Right atrium auricular region (tissue), 2 donors: ENCODE measurements around the gene TMEM79. TPM values are rescaled to one million over a fixed set of nuclear protein-coding genes. Genes with fewer than 3 reads are reported as not detected.

Experiments used
- DNase-seq: peaks from one replicate; pipeline ENCODE4 v3.0.0-alpha.2; 2019; ENCODE audit warnings: low spot score
- H3K27ac ChIP-seq, 2 donors: fragments of 200-600 bp; sonication (generic); 1 replicate in 1 of 2; 2 replicates in 1 of 2; pipeline ENCODE4 v1.5.1; 2016 to 2019
- H3K27me3 ChIP-seq, 2 donors: fragments of 200-600 bp; sonication (generic); one replicate each; pipeline versions ENCODE4 v1.5.1 to v1.6.0; 2017 to 2019
- H3K36me3 ChIP-seq: fragments of 200-600 bp; sonication (generic); one replicate; pipeline ENCODE4 v1.5.1; 2016
- H3K4me1 ChIP-seq, 2 donors: fragments of 200-600 bp; sonication (generic); one replicate each; pipeline versions ENCODE4 v1.5.1 to v1.6.0; 2017 to 2019
- H3K4me3 ChIP-seq, 2 donors: fragments of 200-600 bp; sonication (generic); 1 replicate in 1 of 2; 2 replicates in 1 of 2; pipeline ENCODE4 v1.5.1; 2017 to 2019; ENCODE audit warnings: mild to moderate bottlenecking in 1 of 2, moderate library complexity in 1 of 2
- H3K9me3 ChIP-seq, 2 donors: fragments of 200-600 bp; sonication (generic); one replicate each; pipeline ENCODE4 v1.5.1; 2019
- total RNA-seq, 2 donors: library from RNA; depleted of rRNA; stranded (reverse); fragments of >200 nt; gene quantifications; one replicate each; pipeline ENCODE4 v1.1.0, GENCODE V29; 2016
- TF ChIP-seq, protein P1 (sequence below), 2 donors: fragments of 200-600 bp; sonication (generic); IDR thresholded peaks; one replicate each; pipeline ENCODE4 v1.5.1; 2019; ENCODE audit warnings: antibody characterized with exemption in 2 of 2

Gene TMEM79
- total RNA-seq, 2 donors from 2014 or later, result 0.96 to 1.0 TPM

DNA sequence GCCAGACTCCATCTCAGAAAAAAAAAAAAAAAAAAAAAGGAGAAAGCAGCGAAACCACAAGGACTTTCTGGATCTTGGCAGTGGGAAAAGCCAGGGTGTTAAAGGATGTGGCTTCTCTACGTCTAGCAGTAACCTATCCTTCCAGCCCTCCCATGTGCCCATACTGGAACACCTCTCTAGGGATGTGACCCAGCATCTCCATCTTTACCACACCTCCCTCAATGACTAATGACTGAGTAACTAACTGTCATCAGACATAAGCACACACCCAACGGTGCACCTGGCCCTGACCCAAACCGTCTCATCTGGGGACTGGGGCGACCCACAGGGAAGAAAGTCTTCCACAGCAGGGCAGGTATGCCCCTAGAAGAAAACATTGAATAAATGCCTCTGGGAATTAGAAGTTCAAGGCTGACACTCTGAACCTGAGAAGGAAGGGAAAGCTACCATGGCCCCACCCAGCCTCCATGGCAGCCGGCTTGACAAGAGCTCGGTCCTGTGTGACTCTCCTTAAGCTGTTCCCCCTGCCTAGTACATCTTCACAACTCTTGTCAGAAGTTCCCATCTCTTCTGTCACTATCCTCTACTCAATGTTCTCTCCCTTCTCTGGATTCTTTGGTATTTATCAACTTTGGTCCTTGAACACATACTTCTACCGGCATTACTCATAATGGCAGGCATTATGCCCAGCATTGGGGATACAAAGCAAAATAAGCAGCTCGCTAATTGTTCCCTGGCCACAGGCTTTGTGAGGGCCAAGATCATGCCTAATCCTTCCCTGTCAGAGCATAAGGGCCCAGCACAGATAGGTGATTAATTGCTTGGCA lies 21.5 kb upstream of the TMEM79 start:
- TF ChIP-seq, protein P1, sequence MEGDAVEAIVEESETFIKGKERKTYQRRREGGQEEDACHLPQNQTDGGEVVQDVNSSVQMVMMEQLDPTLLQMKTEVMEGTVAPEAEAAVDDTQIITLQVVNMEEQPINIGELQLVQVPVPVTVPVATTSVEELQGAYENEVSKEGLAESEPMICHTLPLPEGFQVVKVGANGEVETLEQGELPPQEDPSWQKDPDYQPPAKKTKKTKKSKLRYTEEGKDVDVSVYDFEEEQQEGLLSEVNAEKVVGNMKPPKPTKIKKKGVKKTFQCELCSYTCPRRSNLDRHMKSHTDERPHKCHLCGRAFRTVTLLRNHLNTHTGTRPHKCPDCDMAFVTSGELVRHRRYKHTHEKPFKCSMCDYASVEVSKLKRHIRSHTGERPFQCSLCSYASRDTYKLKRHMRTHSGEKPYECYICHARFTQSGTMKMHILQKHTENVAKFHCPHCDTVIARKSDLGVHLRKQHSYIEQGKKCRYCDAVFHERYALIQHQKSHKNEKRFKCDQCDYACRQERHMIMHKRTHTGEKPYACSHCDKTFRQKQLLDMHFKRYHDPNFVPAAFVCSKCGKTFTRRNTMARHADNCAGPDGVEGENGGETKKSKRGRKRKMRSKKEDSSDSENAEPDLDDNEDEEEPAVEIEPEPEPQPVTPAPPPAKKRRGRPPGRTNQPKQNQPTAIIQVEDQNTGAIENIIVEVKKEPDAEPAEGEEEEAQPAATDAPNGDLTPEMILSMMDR (IDR thresholded peaks at IDR 0.05), result no peak
- Histone ChIP-seq H3K27ac (no peak overlapping the region), H3K27me3 (no peaks in the 10 kb centered on the region), H3K9me3 (no peaks in the 10 kb centered on the region), H3K4me3 (no peak overlapping the region), H3K36me3 (peaks cover 92% of the 10 kb centered on the region), H3K4me1 (no peaks in the 10 kb centered on the region)
- no peak for DNase-seq

DNA sequence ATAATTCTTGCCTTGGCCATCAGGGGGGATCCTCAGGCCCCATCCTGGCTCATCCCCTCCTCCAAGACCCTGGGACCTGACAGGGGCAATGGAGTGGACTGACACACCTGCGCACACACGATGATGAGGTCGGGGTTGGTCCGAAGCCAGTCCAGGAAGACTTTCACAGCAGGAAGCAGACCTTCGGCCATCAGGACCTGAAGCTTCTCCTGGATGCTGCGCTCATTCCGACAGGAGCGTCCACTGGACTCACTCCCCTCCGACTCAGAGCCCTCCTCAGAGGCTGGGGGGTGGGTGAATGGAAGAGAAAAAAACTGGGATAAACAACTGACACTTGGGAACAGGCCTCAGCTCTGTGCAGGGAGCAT lies 20.9 kb upstream of the TMEM79 start:
- Histone ChIP-seq H3K4me3 (no peak overlapping the region), H3K27ac (no peak overlapping the region)

DNA sequence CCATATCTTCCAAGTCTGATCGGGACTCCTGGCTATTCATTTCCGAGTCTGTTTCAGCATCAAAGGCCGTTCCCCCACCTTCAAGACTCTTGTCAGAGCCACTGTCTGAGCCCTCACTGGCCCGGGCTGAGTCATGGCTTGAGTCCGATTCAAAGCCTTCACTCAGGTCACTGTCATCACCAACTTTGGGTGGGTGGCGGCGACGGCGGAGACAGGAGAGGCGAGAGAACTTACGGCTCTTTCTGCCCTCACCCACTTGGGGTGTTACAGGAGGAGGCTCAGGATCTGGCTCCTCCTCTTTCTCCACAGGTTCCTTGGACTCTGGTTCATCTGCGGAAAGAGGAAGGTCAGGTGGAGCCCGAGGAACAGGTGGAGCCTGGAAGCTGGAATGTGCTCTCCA lies 18.1 kb upstream of the TMEM79 start:
- Histone ChIP-seq H3K4me3 (no peak overlapping the region), H3K9me3 (no peaks in the 10 kb centered on the region), H3K27me3 (no peaks in the 10 kb centered on the region), H3K27ac (no peak overlapping the region), H3K4me1 (no peaks in the 10 kb centered on the region), H3K36me3 (peaks cover 80% of the 10 kb centered on the region)
- no peak for DNase-seq
- TF ChIP-seq, protein P1 (IDR thresholded peaks at IDR 0.05), result no peak

More for the DNA sequence above, 20.9 kb upstream of the TMEM79 start:
- TF ChIP-seq, protein P1 (IDR thresholded peaks at IDR 0.05), result no peak
- no peak for DNase-seq
- H3K4me1 ChIP-seq, result no peaks in the 10 kb centered on the region
- H3K36me3 ChIP-seq, result peaks cover 92% of the 10 kb centered on the region
- H3K9me3 ChIP-seq, result no peaks in the 10 kb centered on the region
- H3K27me3 ChIP-seq, result no peaks in the 10 kb centered on the region

DNA sequence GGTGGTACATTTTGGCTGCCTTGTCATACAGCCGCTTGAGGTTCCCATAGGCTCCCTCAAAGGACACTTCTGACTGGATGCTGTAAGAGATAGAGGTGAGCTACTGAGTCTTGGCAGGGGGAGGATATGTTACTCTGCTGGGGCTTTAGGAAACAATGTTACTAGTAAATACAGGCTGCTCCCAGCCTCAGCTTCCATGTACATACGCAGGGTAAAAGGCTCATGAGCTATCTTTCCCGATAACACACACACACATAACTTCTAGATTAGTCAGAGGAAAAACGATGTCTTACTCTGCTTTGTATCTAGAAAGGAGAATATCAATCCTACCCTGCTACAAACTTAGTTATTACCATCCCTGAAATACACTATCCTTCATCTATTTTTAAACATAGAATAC lies 15.8 kb upstream of the TMEM79 start:
- no peak overlapping the region for H3K27ac ChIP-seq
- no peaks in the 10 kb centered on the region for H3K4me1 ChIP-seq
- no peaks in the 10 kb centered on the region for H3K27me3 ChIP-seq
- peaks cover 79% of the 10 kb centered on the region for H3K36me3 ChIP-seq
- no peak for DNase-seq
- no peaks in the 10 kb centered on the region for H3K9me3 ChIP-seq
- TF ChIP-seq, protein P1 (IDR thresholded peaks at IDR 0.05), result no peak
- H3K4me3 ChIP-seq, result no peak overlapping the region

DNA sequence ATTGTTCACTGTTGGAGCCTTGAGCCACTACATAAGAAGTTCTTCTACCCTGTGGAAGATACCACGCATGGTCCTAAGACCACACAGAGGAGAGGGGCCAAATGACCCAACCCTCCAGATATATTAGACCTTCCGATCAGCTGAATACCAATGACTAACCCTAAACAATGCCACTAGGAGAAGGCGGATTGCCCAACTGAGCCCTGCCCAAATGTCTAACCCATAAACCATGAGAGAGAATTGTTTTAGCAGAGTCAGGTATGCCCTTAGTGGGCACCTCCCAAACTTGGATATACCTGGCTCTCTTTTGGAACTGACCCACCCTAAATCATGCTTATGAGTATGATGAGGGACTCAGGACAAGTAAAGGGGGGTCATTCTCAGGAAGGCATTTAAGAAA lies 13.8 kb upstream of the TMEM79 start:
- Histone ChIP-seq H3K4me1 (no peaks in the 10 kb centered on the region), H3K4me3 (no peak overlapping the region), H3K9me3 (no peaks in the 10 kb centered on the region), H3K36me3 (peaks cover 83% of the 10 kb centered on the region), H3K27me3 (no peaks in the 10 kb centered on the region), H3K27ac (no peak overlapping the region)
- no peak for DNase-seq
- TF ChIP-seq, protein P1 (IDR thresholded peaks at IDR 0.05), result no peak

DNA sequence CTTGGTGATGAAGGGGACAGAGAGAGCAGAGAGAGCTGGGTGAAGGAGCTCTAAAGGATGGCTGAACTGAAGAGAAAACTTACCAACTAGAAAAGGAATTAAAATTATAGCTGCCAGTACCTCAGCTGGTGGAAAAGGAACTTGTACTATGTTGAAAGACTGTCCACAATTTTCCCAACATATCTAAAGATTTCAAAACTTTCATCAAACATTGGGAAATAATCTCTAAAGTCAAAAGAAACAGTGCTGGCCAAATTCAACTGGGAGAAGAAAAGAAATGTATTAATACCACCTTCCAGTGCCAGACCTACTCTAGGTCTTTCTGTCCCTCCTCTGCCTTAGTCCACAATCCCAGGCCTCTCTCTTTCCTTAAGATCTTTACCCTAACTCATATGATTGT lies 7.6 kb upstream of the TMEM79 start:
- peaks cover 79% of the 10 kb centered on the region for H3K36me3 ChIP-seq
- no peak overlapping the region for H3K27ac ChIP-seq
- H3K4me1 ChIP-seq, result peaks cover 0 to 19% of the 10 kb centered on the region in 2 donors
- no peaks in the 10 kb centered on the region for H3K27me3 ChIP-seq
- DNase-seq, result no peak
- TF ChIP-seq, protein P1 (IDR thresholded peaks at IDR 0.05), result no peak
- H3K4me3 ChIP-seq, result no peak overlapping the region
- no peaks in the 10 kb centered on the region for H3K9me3 ChIP-seq
